Measurements from ENCODE around the gene KRT28.

KRT28 gene

GRCh38 chr17:40827746-40828453, 28.1 kb upstream of the KRT28 start:
- Histone ChIP-seq H3K36me3 (ENCODE audit: control insufficient read depth, insufficient read depth, low read length) (no peaks in the 10 kb centered on the region), H3K27ac (ENCODE audit: low read depth, low read length) (no peak overlapping the region), H3K27me3 (ENCODE audit: control insufficient read depth, insufficient read depth, low read length) (no peaks in the 10 kb centered on the region), H3K4me3 (ENCODE audit: low read length) (no peak overlapping the region), H3K4me1 (ENCODE audit: control insufficient read depth, insufficient read depth, low read length) (no peaks in the 10 kb centered on the region), H3K9ac (ENCODE audit: low read length) (no peak overlapping the region)

DNA sequence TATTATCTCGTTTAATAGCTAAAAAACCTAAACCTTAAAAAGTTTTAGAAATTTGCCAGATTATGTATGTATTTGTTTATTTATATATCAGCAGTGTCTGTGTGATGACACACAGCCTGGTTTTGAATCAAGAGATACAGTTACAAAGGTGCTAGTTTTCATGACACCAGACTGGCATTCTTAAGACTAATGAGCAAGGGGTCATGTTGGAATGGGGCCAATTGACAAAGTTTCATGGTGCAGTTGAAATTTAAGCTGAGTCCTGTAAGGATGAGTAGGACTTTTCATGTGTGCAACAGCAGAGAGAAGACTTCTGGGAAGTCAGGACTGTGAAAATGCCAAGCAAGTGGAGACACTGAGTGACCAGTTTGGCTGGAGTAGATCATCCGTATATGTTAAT, 25.8 kb upstream of the KRT28 start:
- H3K9ac ChIP-seq (ENCODE audit: low read length) = no peak overlapping the region
- H3K27me3 ChIP-seq (ENCODE audit: control insufficient read depth, insufficient read depth, low read length) = no peaks in the 10 kb centered on the region
- H3K4me3 ChIP-seq (ENCODE audit: low read length) = no peak overlapping the region

DNA sequence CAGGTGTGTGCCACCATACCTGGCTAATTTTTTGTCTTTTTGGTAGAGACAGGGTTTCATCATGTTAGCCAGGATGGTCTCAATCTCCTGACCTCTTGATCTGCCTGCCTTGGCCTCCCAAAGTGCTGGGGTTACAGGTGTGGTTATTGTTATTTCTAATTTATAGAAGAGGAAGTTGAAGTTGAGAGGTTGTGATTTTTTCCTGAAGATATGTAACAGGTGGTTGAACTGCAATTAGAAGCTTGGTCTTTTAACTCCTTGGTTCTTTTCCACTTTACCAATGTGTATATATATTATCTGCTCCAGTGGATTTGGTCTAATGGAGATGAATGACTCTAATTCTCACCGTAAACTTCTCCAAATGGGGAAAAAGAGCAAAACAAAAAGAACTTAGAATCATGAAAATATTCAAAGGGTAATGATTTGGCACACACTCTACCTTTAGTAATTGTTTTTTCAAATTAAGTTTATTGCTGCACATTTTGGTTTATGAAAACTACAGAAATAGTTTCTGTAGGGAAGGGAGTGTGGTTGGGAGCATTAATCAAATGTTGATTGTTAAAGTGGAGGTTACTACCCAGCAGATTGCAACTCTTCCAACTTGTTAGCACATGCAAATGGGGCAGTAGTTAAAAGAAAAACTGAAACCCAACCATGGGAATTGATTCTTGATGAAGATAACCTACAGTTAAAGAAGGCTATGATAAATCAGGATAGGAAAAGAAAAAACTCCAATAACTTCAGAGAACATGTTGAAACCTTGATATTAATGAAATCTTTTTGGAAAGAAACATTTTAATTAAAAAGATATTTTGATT, 24.5 kb upstream of the KRT28 start:
- Histone ChIP-seq H3K27ac (ENCODE audit: low read depth, low read length) (no peak overlapping the region), H3K36me3 (ENCODE audit: control insufficient read depth, insufficient read depth, low read length) (no peaks in the 10 kb centered on the region), H3K9ac (ENCODE audit: low read length) (no peak overlapping the region), H3K4me1 (ENCODE audit: control insufficient read depth, insufficient read depth, low read length) (no peaks in the 10 kb centered on the region), H3K4me3 (ENCODE audit: low read length) (no peak overlapping the region), H3K27me3 (ENCODE audit: control insufficient read depth, insufficient read depth, low read length) (no peaks in the 10 kb centered on the region)

More for the DNA sequence above, 25.8 kb upstream of the KRT28 start:
- Histone ChIP-seq H3K4me1 (ENCODE audit: control insufficient read depth, insufficient read depth, low read length) (no peaks in the 10 kb centered on the region), H3K36me3 (ENCODE audit: control insufficient read depth, insufficient read depth, low read length) (no peaks in the 10 kb centered on the region), H3K27ac (ENCODE audit: low read depth, low read length) (no peak overlapping the region)

DNA sequence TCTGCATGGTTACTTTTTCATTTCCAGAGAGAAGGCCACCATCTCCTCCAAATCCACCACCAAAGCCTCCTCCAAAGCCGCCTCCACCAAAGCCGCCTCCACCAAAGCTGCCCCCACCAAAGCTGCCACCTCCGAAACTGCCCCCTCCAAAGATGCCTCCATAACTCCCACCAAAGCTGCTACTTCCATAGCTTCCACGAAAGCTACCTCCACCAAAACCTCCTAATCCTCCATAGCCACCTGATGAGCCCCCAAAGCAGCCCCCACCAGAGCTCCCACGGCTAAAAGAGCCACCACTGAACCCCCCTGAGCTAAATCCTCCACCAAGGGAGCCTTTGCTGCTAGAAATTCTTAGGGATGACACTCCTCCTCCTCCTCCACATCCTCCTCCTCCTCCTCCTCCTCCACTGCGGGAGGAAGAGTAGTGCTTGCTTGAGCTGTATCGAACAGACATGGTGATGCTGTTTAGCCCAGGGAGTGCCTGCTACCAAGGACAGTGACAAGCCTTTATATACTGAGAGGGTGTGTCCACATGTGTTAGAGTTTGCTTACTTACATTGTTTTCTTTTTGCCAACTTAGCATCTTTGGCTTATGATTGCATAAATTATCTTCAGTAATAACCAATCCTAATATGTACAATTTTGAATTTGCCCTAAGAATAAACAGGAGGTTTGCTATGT, 22.5 kb upstream of the KRT28 start, which contains the start of gene KRT10:
KRT10 (minus strand) TSS at position 483 of the 681 bp plus-strand sequence; CDS start at position 454, 29 bp downstream.
- no peak within 1 kb of the TSS for H3K27ac ChIP-seq (ENCODE audit: low read depth, low read length)
- no peak within 1 kb of the TSS for H3K9ac ChIP-seq (ENCODE audit: low read length)
- H3K4me3 ChIP-seq (ENCODE audit: low read length) = no peak within 1 kb of the TSS
- peaks cover 2% of the 10 kb centered on the region for H3K36me3 ChIP-seq (ENCODE audit: control insufficient read depth, insufficient read depth, low read length)
- H3K4me1 ChIP-seq (ENCODE audit: control insufficient read depth, insufficient read depth, low read length) = peaks cover 5% of the 10 kb centered on the region
- no peaks in the 10 kb centered on the region for H3K27me3 ChIP-seq (ENCODE audit: control insufficient read depth, insufficient read depth, low read length)

GRCh38 chr17:40821536-40821935, 21.8 kb upstream of the KRT28 start:
- Histone ChIP-seq H3K27ac (ENCODE audit: low read depth, low read length) (no peak overlapping the region), H3K36me3 (ENCODE audit: control insufficient read depth, insufficient read depth, low read length) (peaks cover 4% of the 10 kb centered on the region), H3K4me3 (ENCODE audit: low read length) (no peak overlapping the region), H3K4me1 (ENCODE audit: control insufficient read depth, insufficient read depth, low read length) (peaks cover 5% of the 10 kb centered on the region), H3K9ac (ENCODE audit: low read length) (no peak overlapping the region), H3K27me3 (ENCODE audit: control insufficient read depth, insufficient read depth, low read length) (no peaks in the 10 kb centered on the region)

GRCh38 chr17:40820228-40820838, 20.6 kb upstream of the KRT28 start:
- peaks cover 5% of the 10 kb centered on the region for H3K4me1 ChIP-seq (ENCODE audit: control insufficient read depth, insufficient read depth, low read length)
- H3K9ac ChIP-seq (ENCODE audit: low read length) = no peak overlapping the region
- no peak overlapping the region for H3K4me3 ChIP-seq (ENCODE audit: low read length)
- H3K36me3 ChIP-seq (ENCODE audit: control insufficient read depth, insufficient read depth, low read length) = peaks cover 4% of the 10 kb centered on the region
- H3K27me3 ChIP-seq (ENCODE audit: control insufficient read depth, insufficient read depth, low read length) = no peaks in the 10 kb centered on the region
- no peak overlapping the region for H3K27ac ChIP-seq (ENCODE audit: low read depth, low read length)

GRCh38 chr17:40819528-40820125, 19.9 kb upstream of the KRT28 start:
- Histone ChIP-seq H3K4me3 (ENCODE audit: low read length) (peak overlapping the region; percentile 81), H3K27me3 (ENCODE audit: control insufficient read depth, insufficient read depth, low read length) (no peaks in the 10 kb centered on the region), H3K27ac (ENCODE audit: low read depth, low read length) (peak overlapping the region; percentile 75), H3K9ac (ENCODE audit: low read length) (no peak overlapping the region), H3K36me3 (ENCODE audit: control insufficient read depth, insufficient read depth, low read length) (peaks cover 4% of the 10 kb centered on the region), H3K4me1 (ENCODE audit: control insufficient read depth, insufficient read depth, low read length) (peaks cover 5% of the 10 kb centered on the region)

DNA sequence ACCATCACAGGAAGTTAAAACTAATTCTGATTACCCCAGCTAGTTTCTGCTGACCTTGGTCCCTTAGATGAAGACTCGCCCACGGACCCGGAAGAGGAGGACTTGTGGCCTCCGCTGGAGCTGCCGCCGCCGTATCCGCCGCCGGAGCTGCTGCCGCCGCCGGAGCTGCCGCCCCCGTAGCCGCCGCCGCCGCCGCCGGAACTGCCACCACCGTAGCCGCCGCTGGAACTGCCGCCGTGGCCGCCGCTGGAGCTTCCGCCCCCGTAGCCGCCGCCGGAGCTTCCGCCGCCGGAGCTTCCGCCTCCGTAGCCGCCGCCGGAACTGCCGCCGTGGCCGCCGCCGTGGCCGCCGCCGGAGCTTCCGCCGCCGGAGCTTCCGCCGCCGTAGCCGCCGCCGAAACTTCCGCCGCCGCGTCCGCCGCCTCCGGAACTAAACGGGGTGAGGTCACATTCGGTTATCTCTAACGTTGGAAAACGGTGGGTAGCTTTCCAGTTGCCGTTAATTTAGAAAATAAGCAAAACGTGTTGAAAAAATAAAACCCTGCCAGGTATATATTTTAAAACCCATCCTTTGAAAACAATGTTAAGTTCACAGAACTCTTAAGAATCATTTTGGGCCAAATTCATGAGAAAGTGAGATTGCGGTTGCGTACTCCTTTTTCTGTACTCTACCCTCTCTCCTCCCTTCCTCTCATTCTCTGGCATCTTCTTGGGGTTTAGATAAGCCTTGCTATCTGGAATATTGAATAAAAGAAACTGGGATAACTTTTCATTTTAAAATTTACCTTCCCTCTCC, 19.2 kb upstream of the KRT28 start:
- H3K9ac ChIP-seq (ENCODE audit: low read length) = no peak overlapping the region

DNA sequence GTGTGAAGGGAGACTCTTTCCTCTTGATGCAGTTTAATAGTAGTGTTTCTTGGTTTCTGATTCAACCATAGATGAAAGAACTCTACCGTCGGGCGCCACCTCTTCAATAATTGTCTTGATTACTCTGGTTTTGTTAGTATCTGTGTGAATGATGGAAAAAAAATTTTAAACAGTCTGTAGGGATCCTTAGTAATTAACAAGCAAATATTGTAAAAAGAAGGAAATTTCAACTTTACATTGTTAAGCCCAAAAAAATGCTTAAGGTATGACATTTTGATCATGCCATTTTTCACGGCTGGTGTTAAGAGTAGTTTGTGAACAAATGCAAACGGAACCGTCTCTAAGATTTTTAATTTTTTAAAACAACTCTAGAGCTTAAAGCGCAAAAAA, 18.6 kb upstream of the KRT28 start:
- no peak overlapping the region for H3K9ac ChIP-seq (ENCODE audit: low read length)
- peaks cover 4% of the 10 kb centered on the region for H3K36me3 ChIP-seq (ENCODE audit: control insufficient read depth, insufficient read depth, low read length)
- peak overlapping the region; percentile 84 for H3K27ac ChIP-seq (ENCODE audit: low read depth, low read length)
- H3K27me3 ChIP-seq (ENCODE audit: control insufficient read depth, insufficient read depth, low read length) = no peaks in the 10 kb centered on the region
- H3K4me1 ChIP-seq (ENCODE audit: control insufficient read depth, insufficient read depth, low read length) = peaks cover 5% of the 10 kb centered on the region
- peak overlapping the region; percentile 68 for H3K4me3 ChIP-seq (ENCODE audit: low read length)

More for the DNA sequence above, 19.2 kb upstream of the KRT28 start:
- peaks cover 5% of the 10 kb centered on the region for H3K4me1 ChIP-seq (ENCODE audit: control insufficient read depth, insufficient read depth, low read length)
- peak overlapping the region; percentile 81 for H3K4me3 ChIP-seq (ENCODE audit: low read length)
- H3K27me3 ChIP-seq (ENCODE audit: control insufficient read depth, insufficient read depth, low read length) = no peaks in the 10 kb centered on the region
- H3K36me3 ChIP-seq (ENCODE audit: control insufficient read depth, insufficient read depth, low read length) = peaks cover 4% of the 10 kb centered on the region
- H3K27ac ChIP-seq (ENCODE audit: low read depth, low read length) = peak overlapping the region; percentile 84

GRCh38 chr17:40817103-40817682, 17.4 kb upstream of the KRT28 start:
- Histone ChIP-seq H3K4me1 (ENCODE audit: control insufficient read depth, insufficient read depth, low read length) (peaks cover 5% of the 10 kb centered on the region), H3K4me3 (ENCODE audit: low read length) (no peak overlapping the region), H3K9ac (ENCODE audit: low read length) (no peak overlapping the region), H3K27me3 (ENCODE audit: control insufficient read depth, insufficient read depth, low read length) (no peaks in the 10 kb centered on the region), H3K36me3 (ENCODE audit: control insufficient read depth, insufficient read depth, low read length) (peaks cover 4% of the 10 kb centered on the region), H3K27ac (ENCODE audit: low read depth, low read length) (no peak overlapping the region)

- no peak overlapping the region for H3K9ac ChIP-seq (ENCODE audit: low read length)
- H3K27ac ChIP-seq (ENCODE audit: low read depth, low read length) = no peak overlapping the region
- peaks cover 4% of the 10 kb centered on the region for H3K36me3 ChIP-seq (ENCODE audit: control insufficient read depth, insufficient read depth, low read length)
- peaks cover 5% of the 10 kb centered on the region for H3K4me1 ChIP-seq (ENCODE audit: control insufficient read depth, insufficient read depth, low read length)
- H3K27me3 ChIP-seq (ENCODE audit: control insufficient read depth, insufficient read depth, low read length) = no peaks in the 10 kb centered on the region
- H3K4me3 ChIP-seq (ENCODE audit: low read length) = no peak overlapping the region
Observed at GRCh38 chr17:40816569-40816968, 16.8 kb upstream of the KRT28 start.

Measured in rectal smooth muscle tissue (tissue), 1 donor.